HK-2 (cell line): Measurements from ENCODE around the gene FOXN3.
A peak's percentile ranks its signal among the peaks of the same experiment; 100 is the strongest.
"Not testable (repeated sequence)": the region's sequence is repeated elsewhere in the genome, so short reads cannot be mapped to it uniquely, and the experiment has no call there.

Experiments used
- DNase-seq: peaks from one replicate; pipeline ENCODE4 v3.0.0-alpha.2; 2018; ENCODE audit not compliant: unreplicated experiment

FOXN3 gene

DNA sequence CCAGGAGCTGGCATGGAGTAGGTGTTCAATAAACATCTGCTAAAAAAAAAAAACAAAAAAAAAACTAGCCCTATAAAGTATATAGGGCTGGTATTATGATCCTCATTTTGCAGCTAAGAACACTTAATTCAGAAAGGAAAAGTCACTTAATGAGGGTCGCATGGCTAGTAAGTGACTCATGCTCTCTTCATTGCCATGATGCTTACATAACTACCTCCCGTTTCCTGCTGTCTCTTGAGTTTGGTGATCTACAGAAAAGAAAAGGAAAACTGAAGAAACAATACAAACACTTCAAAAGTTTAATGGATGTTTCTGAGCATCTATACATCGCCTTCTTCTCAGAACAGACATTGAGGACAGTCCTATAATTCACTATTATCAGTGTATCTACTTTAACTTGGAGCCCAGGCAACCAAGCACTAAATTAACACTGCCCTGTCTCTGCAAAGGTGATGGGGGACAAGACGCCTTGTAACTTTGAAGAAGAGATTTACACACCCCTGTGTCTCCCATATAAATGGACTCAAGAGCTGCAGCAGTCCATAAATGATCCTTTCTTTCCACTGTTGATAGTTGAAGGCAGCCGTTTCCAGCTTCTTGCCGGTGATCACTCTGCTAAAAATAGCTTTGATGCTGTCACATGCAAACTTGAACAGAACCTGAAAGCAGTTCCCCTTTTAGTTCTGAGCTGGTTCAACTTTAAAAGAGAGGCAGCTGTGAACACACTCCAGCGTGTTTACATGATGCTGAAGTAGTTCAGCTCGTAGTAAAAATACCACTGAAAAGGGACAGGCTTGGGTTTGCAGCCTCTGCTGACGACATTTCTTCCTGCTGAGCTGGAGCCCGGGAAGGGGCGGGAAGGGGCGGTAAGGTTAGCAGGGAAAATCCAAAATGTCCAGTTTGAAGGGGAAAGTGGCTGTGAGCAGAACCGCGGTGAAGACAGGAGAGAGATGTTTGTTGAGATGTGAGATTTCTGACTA lies 113.3 kb downstream of the FOXN3 start:
- DNase-seq: peak; percentile 18

DNA sequence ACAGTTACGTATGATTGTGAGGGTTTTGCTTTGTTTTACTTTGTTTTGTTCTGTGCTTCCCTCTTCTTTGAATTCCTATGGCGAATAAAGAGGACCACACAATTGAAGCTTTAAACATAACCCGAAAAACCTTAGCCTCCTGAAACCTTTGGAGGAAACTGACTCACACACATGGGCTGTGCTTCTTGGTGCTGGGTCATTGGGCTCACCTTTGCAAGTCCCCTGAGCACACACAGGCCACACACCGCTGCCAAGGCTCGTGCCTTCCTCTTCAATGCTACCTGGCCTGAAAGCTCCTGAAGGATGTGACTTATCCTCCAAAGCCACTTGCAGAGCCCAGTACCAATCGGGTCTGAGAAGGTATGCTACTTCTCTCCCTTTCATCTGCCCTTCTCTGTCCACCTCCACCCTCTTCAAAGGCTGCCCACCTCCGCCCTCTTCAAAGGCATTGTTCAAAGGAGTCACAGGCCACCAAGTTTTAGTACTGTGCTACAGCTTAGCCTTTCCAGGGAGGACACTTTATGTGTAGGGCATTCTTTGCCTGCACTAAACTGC lies 114.6 kb downstream of the FOXN3 start:
- no peak for DNase-seq

DNA sequence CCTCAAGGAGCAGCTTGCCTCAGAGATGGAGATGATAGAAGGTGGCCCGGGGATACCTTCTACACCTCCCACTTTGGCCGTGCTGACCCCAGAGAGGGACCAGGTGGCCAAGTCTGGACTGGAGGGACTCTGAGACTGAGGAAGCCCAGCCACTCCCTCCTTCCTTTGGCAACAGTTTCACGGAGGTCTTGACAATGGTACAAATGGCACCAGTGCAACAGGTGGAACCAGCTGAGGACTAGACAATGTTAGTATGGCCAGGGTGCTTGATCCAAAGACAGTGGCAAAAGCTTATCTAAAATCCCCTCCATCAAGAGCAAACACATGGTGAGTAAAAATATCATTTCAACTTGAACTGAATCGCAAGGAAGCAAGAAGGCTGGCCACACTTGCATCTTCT lies 117.4 kb downstream of the FOXN3 start:
- DNase-seq: no peak

DNA sequence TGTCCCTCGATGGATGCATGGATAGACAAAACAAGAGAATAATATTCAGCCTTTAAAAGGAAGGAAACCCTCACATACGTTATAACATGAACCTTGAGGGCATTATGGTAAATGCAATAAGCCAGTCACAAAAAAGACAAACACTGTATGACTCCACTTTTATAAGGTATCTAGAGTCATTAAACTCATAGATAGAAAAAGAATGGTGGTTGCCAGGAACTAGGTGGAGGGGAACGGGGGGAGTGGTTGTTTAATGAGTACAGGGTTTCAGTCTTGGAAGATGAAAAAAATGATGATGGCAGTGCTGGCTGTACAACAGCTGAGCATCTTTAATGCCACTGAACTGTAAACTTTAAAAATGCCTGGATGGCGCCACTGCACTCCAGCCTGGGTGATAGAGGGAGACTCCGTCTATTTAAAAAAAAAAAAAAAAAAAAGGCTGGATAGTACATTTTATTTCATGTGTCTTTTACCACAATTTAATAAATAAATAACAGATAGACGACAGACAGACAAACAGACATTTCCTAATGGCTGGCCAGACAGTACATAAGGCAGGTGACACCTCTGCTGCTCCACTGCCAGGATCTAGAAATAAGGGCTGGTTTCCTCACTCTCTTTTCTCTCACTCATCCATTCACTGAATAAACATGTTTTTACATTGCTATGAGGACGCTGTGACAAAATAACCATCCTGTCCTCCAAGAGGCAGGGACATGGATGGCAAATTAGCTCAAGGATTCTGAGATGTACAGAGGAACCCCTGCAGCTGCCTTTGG lies 118.8 kb downstream of the FOXN3 start:
- DNase-seq: no peak

DNA sequence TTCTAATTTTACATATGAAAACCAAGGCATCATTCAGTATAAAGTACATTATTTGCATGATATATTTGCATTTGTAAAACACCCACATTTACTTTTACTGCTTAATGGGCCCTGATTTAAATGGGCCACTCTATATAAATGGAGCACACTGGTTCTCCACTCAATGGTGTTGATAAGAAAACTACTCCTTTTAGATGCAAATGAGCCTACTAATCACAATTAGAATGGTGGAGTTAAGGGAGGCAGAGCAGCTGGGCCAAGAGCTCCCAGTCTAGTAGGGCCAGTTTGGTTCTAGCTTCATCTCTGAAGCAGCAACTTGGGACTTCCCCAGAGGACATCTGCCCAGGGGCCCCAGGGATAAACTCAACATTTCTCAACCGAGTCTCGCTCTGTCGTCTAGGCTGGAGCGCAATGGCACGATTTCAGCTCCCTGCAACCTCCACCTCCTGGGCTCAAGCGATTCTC lies 120.7 kb downstream of the FOXN3 start:
- no peak for DNase-seq

DNA sequence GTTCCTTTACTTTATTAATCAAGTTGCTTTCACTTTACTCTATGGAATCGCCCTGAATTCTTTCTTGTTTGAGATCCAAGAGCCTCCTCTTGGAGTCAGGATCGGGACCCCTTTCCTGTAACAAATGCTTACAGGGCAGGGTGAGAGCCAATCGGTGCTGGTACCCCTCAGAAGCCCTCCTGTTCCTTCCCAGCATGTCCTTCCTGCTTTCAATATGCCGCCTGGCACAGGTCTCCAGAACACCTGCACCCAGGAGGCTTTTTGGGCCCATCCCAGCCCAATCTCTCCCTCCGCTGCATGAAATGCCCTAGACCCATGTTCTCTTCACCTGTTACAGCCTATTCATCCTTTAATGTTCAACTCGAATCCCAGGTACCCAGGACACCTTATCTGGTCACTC lies 122.2 kb downstream of the FOXN3 start:
- no peak for DNase-seq

DNA sequence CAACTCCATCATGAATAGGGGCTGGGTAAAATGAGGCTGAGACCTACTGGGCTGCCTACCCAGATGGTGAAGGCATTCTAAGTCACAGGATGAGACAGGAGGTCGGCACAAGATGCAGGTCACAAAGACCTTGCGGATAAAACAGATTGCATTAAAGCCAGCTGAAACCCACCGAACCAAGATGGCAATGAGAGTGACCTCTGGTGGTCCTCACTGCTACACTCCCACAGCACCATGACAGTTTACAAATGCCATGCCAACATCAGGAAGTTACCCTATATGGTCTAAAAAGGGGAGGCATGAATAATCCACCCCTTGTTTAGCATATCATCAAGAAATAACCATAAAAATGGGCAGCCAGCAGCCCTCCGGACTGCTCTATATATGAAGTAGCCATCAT lies 122.6 kb downstream of the FOXN3 start:
- not testable (repeated sequence) for DNase-seq

DNA sequence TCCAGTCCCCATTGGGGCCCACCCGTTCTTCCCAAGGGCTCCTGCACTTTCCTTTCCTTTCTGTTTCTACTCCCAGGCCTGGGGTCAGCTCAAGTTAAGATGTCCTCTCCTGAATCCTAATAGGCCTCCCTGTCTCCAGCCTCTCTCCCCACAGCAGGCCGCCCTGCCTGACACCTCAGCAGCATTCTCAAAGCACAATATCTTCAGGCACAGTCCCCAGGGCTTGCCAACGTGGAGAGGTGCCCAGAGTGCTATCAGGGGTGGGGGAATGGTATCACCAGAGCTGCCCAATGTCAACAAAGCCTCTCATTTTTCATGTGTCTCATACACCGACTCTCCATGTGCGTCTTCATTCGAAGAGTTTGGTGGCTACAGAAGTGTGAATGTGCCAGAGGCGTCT lies 123.0 kb downstream of the FOXN3 start:
- DNase-seq: no peak

DNA sequence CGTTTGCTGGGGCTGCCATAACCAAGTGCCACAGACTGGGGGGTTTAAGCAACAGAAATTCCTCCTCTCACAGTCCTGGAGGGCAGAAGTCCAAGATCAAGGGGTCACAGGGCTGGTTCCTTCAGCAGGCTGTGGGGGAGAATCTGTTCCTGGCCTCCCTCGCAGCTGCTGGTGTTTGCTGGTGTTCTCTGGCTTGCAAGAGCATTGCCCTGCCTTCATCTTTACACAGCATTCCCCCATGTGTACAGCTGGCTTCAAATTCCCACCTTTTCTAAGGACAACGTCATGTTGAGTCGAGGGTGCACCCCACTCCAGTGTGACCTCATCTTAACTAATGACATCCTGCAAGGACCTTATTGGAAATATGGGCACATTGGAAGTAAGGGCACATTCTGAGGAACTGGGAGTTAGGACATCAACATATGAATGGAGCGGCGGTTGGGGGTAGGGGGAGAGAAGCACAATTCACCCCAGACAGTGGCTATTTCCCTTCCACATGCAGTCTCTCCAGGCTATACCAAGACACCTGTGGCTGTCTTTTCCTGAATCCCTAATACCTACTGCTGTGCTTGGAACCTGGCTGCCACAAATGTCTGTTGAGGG lies 123.6 kb downstream of the FOXN3 start:
- no peak for DNase-seq

DNA sequence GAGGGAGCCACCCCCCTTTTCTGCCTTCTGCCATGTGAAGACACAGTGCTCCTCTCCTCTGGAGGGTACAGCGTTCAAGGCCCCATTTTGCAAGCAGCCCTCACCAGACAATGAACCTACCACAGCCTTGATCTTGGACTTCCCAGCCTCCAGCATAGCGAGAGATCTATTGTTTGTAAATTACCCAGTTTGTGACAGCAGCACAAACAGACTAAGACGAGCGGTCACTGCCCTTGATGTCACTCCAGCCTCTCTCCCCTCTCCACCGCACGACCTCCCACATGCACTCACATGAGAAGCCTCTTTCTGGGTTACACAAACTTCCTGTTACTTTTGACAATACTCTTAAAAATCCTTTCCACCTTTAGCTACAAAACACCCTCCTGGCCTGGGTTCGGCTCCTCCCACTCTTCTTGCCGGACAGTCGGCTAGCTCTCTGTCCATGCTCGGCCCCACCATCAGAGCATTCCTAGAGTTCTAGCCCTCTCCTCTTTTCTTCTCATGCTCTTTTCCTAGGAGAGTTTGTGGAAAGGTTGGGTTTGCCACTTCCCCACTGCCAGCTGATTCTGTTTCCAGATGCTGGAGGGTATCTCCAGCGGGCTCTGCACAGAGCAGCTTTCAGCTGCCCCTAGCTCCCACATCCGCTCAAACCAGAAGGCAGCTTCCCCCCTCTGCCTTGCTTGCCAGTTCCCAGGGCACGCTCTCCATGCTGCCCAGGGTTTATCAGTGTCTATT lies 124.3 kb downstream of the FOXN3 start:
- DNase-seq: no peak

DNA sequence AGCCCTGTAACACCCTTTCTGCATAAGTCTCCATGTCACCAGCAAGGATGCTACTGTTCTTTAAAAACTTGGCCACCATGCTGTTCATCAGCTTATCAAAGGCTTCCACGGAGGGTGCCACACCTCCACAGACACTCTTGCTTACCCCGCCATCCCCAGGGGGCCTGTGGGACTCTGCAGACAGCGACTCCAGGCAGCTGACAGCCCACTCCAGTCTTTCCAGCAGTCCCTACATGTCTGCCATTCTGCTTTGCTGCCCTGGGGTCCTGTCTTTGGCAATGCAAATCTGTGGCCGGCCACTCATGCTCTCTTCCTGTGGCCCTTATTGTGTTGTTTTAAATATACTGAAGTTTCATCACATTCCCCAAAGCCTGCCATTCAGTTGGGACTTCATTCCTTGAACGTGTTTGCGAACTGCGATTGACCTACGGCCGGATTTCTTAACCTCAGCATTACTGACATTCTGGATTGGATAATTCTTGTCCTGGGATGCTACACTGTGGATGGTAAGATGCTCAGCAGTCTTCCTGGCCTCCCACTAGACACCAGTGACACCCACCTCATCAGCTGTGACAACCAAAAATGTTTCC lies 125.6 kb downstream of the FOXN3 start:
- DNase-seq: no peak

DNA sequence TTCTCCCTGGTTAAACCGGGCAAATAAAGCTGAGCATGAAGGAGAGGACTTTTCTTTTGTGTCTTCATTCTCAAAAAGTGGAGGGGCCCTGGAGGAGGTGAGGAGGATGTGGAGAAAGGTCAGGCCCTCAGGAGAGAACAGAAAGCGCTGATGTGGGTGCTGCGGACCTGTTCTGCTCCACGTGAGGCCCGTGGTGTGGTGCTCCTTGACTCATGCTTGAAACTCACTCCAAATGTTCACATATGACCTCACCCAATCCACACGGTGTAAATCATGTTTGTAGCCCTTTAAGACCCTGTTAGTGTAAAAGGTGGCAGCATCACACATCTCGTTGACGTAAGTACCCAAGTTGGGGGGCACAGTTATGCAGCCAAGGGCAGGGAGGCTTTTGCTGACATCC lies 126.2 kb downstream of the FOXN3 start:
- DNase-seq: no peak

DNA sequence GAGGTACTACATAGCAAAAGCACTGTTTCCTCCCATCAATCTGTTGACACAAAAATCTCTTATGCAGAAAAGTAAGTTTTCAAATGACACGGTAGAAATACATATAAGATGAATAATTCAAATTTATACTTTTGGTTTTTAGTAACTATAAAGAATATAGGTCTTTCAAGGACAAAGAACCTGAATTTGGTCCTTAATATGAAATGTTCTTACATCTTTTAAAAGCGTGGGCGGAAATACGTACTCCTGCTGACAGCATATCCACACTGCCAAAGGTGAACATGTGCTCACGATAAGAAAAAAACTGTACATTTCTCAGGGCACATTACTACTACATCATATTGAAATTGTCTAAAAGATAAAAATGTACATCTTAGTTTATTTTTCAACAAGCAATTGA lies 127.6 kb downstream of the FOXN3 start:
- DNase-seq: no peak

DNA sequence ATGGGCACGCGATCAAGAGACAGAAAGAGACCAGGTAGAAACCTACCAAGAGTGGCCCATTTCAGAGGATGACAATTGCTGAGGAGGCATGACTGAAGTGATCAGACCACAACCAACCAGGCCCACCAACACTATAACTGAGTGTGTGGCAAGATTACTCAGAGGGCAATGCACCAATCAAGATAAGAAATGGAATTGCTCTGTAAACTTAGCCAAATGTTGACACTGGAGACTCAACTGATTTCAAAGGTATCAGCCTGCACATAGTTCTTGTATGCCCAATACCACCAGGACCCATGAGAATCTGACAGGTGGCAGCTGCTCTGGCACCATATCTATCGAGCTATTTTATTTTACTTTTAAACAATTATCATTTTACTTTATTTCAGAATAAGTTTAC lies 128.9 kb downstream of the FOXN3 start:
- DNase-seq: no peak

DNA sequence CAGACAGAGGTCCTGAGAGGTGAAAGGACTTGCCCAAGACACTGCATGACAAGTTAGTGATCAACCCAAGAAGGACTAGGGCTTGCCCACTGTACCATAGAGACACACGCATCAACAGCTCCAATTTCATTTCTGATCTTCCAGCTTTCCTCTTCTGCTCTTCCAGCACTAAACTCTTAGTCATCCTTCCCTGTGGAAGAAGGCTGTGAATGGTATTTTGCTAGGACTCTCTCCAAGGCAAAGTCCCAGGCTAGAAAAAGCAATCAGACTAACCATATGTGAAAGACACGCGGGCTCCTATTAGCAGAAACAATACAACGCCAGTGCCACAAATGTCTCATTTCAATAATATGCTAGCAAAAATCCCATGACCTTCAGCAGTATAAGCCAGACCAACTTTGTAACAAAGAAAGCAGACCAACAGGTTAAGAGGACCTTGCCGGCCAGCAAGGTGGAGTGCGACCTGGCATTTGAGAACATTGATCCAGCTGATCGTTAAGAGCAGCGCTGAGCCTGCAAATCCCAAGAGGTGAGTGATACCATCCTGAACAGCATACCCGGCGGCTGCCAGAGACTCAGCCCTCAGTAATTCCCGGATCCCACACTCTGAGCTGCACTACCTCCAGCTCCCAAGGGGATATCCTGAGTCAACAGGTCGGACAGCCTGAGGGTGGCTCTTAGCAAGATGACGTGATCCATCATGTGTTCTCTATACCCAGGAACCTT lies 132.5 kb downstream of the FOXN3 start:
- DNase-seq: no peak

DNA sequence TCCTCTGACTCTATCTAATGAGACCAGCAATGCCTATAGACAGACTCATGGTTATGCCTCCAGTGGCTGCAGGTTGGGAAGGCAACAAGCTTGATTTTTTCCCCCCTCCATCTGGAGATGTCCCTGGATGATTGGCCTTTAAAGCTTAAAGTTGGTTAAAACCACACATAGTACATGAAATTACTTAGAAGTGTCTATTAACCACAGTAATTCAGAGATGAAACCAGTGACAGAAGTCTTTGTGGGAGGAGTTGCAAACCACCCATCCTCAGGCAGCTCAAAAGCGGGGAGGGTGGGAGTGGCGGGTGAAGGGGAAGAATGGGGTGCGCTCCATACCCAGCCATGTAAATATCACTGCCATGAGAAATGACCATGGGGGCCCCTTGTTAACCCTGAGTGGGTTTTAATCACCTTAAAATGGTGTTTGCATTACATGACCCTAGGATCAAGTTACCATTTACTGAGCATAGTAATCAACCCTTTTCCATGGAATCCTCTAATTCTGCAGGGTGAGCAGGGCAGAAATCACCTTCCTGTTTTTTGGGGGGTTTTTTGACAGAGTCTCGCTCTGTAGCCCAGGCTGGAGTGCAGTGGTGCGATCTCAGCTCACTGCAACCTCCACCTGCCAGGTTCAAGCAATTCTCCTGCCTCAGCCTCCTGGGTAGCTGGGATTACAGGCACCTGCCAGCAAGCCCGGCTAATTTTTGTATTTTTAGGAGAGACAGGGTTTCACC lies 133.5 kb downstream of the FOXN3 start:
- no peak for DNase-seq

DNA sequence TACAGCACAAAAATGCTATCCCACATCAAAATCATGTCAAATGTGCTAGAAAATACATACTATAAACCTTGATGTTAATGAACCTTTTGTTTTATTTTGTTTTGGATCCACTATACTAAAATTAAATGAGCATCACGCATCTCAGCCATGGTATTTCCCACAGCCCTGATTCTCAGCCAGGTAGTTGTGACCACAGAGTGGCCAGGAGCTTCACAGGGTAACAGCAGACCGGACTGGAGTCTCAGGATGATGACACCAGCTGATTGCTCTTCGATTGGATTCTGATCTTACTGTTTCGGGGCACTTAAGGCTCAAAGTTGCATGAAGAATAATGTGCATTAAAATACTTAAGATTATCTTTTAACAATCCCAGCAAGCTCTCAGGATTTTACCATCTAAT lies 134.8 kb downstream of the FOXN3 start:
- no peak for DNase-seq

DNA sequence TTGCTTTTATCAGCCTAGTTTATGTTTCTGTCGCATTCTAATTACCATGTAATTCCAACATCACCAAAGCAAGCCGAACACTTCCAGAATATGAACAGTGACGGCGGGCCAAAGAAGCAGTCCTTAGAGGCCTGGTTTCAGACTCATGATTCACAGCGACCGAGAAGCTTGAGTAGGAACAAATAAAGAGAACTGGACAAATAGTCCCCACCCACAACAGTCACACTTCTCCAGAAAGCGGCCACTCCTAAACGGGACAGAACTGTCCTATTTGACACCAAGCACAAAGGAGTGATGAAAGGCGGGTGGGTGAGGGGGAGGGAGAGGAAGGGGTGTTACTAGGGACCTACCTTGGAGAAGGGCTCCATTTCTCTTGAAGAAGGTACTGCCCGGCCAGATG lies 136.4 kb downstream of the FOXN3 start:
- no peak for DNase-seq

DNA sequence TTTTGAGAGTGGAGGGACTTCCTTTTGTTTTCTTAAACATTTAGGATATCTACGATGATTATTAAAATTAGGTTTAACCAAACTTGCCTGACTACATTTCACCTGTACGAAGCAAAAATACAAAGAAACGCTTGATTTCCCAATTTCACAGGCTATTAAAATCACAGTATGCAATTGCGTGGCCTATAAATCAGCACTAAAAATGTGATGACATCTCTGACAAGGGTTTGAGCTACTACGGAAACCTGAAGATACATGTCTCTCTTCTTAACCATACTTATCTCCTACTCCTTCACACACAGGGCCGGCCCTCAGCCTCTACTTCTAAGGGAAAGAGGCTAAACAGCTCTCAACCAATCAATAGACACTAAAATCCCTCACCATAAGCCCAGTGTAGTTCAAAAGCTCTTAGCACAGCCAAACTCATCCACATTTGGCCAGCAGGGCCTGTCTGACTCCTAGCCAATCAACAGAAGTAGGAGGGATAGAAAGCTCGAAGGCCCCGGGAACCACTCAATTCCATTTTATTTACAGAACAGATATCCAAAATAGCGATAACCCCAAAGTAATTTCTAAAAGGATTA lies 137.3 kb downstream of the FOXN3 start:
- DNase-seq: no peak
